GM10266 (cell line): ENCODE measurements around the gene SEL1L3.
A peak's percentile ranks its signal among the peaks of the same experiment; 100 is the strongest.

Experiments
- DNase-seq: peaks from one replicate; pipeline ENCODE4 v3.0.0; 2012; ENCODE audit errors: extremely low spot score
- CTCF ChIP-seq: IDR thresholded peaks from 2 replicates; pipeline ENCODE4 v1.5.1; 2012; ENCODE audit warnings: mild to moderate bottlenecking, low read depth; ENCODE audit not compliant: control insufficient read depth, insufficient read depth; ENCODE audit errors: missing control alignments

SEL1L3 gene

GRCh38 chr4:25845841-25846653 is 16.7 kb downstream of the SEL1L3 start:
- no peak for DNase-seq

GRCh38 chr4:25844961-25845712 is 17.7 kb downstream of the SEL1L3 start:
- DNase-seq, result no peak
- no peak for TF ChIP-seq CTCF

More at GRCh38 chr4:25845841-25846653, 16.7 kb downstream of the SEL1L3 start:
- no peak for TF ChIP-seq CTCF

- TF ChIP-seq CTCF, result no peak
- no peak for DNase-seq
These were observed 19.3 kb downstream of the SEL1L3 start for GRCh38 chr4:25843340-25844097.

GRCh38 chr4:25842229-25842845 is 20.5 kb downstream of the SEL1L3 start:
- peak; percentile 59 for DNase-seq
- TF ChIP-seq CTCF, result peak; percentile 48

- DNase-seq, result no peak
- no peak for TF ChIP-seq CTCF
These were observed 23.1 kb downstream of the SEL1L3 start for GRCh38 chr4:25839687-25840086.

GRCh38 chr4:25839233-25839632 is 23.6 kb downstream of the SEL1L3 start:
- no peak for DNase-seq
- TF ChIP-seq CTCF, result no peak
